Measurements from ENCODE around the gene ZSWIM6.

DNA sequence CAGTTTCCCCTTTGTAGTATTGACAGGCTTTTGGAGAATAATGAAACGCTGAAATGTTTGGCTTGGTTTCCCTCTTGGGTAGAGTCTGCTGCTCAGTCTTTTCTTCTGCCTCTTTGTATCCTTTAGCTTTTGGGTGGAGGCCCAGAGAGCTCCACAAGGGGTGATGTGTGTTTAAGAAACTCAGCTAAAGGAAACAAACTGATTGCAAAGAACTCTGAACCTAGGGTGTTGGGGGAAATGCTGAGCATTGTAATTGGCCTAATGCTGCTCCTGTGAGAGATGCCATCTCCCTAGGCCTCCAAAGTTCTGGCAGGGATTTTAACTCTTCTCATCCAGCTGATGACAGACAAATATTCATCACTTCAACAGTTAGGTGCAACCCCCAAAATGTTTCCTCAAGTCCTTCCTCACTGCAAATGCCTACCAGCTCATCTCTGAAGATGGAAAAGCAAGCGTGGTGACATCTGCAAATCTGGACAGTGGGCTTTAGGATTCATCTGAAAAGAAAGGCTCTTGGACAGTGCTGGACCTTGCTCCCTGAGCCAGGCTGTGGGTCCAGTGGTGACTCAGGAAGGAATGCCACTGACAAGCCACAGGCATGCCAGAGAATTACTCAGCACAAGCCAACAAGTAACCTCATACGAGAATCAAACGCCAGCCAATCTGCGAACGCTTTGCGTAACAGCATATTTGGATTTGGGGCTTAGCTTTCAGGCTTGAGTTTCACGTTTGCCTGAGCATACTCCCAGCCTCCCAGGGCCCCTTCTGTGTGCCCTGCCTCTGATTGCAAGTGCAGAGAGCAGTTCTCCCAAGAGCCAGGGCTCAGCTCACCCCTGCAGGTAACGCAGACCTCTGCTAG lies 30.5 kb upstream of the ZSWIM6 start:
- TF ChIP-seq, protein P1, sequence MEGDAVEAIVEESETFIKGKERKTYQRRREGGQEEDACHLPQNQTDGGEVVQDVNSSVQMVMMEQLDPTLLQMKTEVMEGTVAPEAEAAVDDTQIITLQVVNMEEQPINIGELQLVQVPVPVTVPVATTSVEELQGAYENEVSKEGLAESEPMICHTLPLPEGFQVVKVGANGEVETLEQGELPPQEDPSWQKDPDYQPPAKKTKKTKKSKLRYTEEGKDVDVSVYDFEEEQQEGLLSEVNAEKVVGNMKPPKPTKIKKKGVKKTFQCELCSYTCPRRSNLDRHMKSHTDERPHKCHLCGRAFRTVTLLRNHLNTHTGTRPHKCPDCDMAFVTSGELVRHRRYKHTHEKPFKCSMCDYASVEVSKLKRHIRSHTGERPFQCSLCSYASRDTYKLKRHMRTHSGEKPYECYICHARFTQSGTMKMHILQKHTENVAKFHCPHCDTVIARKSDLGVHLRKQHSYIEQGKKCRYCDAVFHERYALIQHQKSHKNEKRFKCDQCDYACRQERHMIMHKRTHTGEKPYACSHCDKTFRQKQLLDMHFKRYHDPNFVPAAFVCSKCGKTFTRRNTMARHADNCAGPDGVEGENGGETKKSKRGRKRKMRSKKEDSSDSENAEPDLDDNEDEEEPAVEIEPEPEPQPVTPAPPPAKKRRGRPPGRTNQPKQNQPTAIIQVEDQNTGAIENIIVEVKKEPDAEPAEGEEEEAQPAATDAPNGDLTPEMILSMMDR (IDR thresholded peaks at IDR 0.05; ENCODE audit: insufficient read depth, low read length, poor library complexity, severe bottlenecking), result no peak
- no peak for TF ChIP-seq EZH2phosphoT487 (conservative IDR thresholded peaks at IDR 0.05; ENCODE audit: low read length)
